ENCODE measurements around the gene OGDH.
A peak's percentile ranks its signal among the peaks of the same experiment; 100 is the strongest.
"Not testable (repeated sequence)": the region's sequence is repeated elsewhere in the genome, so short reads cannot be mapped to it uniquely, and the experiment has no call there.

Gene OGDH

DNA sequence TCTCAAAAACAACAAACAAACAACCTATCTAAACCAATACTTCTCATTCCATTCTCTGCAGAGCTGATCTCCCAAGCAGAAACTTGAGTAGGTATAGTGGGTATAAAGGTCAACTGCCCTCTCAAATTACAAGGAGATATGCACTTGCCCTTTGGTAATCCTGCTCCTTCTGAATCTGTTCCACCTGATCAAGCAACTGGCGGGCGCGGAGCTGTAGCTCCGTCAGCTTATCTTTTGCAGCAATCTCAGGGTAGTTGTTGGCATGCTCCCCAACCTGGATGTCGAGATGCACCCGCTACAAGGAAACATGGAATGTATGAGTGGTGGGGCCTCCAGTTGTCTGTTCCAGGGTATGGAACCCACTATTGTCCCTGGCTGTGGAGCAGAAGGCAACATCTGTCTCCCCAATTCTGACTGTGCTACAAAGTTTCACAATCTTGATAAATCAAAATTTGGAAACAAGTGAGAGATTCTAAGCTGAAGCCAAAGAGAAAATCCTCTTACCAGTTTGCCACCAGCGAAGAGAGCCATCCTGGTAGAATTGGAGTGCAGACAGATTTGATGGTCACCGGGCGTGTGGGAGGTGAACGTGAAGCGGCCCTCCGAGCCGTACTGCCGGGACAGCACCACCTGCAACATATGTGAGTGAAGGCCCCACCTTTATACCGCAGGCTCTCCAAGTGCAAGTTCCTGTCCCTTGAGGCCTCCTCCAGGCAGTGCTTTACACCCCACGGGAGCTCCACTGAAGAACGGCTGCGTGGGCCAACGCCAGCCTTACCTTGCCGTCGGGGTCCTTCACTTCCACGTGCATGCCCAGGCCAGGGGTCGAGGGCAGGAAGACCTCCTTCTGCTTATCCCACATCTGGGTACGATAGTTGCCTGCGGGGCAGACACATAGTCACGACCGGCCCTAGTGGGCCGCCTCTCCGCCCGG lies 25.2 kb upstream of the OGDH start:
- no peak for DNase-seq

DNA sequence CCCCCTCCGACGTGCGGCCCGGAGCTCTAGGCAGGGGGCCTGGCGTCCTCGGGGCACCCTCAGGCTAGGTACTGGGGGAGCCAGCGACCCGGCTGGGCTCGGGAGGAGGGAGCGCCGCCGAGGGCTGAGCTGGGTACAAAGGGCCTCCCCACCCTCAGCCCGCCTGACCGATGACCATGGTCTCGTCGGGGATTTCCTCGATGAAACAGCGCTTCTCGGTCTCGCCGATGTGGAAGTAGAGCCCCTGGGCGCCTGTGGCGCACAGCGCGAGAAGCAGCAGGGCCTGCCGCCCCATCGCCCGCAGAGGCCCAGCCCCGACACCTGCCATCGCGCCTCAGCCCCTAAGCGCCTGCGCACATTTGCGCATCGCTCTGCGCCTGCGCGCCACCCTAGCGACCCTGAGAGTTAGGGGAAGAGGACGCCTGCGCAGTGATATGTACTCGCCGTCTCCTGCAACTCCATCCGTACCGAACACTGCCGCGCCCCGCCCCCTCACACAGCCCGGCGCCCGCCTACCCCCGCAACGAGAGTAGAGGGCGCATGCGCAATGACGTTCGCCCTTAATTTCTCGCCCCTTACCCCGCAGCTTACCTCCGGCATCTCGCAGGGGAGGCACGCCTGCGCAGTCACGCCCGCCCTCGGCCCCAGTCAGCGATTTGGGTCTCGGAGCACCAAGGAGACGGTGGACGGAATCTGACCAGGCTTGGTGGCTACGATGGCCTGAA lies 24.4 kb upstream of the OGDH start, which contains the start of gene TMED4:
Gene TMED4 (minus strand): TSS at position 353 of the 725 bp plus-strand sequence. CDS start 25 bp downstream, at position 328.
- DNase-seq = peak; percentile 98

DNA sequence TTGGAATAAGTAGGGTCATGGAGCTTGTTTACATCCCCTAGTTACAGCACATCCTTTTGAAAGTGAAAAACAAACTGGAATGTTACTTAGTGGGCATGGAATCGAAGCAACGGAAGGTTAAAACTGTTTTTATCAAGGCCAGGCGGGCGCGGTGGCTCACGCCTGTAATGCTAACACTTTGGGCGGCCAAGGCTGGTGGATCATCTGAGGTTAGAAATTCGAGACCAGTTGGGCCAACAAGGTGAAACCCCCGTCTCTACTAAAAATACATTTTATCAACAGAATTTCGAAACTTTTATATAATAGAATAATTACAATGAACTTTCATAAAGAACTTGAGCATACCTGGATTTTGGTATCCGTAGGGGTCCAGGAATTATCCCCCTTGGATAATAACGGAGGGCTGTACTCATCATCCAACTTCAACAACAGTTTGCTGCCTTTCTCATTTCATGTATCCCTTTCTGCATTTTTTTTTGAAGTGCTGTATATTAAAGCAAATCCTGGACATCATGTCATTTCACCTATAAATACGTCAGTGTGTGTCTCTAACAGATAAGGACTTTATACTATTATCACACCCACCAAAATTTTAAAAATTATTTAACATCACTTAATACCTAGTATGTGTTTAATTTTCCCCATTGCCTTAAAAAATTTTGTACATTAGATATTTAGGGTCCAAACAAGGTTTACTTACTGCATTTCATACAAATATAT lies 23.1 kb upstream of the OGDH start:
- DNase-seq = no peak

DNA sequence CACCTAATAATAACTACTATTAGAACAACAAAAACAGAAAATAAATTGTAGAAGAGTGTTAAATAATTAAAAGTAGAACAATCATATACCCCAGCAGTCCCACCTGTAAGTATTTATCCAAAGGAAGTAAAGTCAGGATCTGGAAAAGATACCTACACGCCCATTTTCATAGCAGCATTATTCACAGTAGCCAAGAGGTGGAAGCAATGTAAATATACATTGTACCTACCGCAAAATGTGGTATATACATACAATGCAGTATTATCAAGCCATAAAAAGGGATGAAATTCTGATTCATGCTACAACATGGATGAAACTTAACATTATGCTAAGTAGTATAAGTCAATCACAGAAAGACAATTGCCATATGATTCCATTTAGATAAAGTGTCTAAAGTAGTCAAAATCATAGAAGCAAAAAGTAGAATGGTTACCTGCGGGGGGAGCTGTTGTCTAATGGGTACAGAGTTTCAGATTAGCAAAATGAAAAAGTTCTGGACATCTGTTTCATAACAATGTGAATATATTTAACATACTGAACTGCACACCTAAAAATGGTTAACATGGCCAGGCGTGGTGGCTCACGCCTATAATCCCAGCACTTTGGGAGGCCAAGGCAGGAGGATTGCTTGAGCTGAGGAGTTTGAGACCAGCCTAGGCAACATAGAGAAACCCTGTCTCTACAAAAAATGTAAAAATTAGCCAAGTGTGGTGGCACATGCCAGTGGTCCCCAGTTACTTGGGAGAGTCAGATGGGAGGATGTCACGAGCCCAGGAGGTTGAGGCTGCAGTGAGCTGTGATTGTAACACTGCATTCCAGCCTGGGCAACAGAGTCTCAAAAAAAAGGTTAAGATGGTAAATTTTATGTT lies 18.4 kb upstream of the OGDH start:
- peak; percentile 69 for DNase-seq

DNA sequence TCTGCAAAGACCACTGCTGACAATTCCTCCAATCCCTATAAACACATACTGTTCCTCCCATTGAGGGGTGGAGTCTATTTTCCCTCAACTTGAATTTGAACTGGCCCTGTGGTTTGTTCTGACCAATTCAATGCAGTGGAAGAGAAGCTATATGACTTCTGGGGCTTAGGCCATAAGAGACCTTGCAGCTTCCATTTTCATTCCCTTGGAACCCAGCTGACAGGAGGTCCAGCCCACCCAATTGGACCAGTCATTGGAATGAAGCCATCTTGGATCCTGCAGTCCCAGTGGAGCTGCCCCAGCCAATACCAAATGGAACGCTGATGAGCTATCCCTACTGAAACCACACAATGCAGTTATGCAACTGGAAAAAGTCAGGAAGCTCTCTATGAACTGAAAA lies 15.5 kb upstream of the OGDH start:
- no peak for DNase-seq

DNA sequence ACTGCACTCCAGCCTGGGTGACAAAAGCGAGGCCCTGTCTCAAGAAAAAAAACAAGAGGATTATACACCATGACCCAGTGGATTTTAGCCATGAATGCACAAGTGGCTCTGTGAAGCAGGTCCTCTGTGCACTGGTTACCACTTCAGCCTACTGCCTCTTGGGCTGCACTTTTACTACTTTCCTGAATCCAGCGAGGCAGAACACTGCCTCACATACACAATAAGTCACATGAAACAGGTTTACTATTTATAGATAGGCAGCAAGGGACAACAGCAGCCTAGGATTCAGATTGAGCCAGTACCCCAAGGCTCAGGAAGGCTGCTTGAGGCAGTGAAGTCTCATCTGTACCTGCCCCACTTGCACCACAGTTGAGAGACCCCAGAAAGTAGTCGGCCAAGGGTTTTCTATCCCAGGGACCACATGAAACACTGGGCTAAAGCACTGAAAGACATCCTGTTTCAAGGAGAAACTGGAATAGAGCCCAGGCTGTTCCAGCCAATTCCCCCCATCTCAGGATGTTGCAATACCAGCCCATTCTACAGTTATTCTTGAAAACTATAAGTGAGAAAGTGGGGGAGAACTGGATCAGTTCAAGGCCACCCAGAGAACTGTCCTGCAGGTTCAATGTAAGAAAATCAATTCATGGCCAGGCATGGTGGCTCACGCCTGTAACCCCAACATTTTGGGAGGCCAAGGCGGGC lies 10.3 kb upstream of the OGDH start:
- no peak for DNase-seq

DNA sequence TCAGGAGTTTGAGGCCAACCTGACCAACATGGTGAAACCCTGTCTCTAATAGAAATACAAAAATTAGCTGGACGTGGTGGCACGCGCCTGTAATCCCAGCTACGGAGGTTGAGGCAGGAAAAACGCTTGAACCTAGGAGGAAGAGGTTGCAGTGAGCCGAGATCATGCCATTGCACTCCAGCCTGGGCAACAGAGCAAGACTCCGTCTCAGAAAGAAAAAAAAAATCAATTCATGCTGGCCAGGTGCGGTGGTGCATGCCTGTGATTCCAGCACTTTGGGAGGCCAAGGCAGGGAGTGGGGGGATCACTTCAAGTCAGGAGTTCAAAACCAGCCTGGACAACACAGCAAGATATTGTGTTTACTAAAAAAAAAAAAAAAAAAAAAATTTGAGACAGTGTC lies 9.2 kb upstream of the OGDH start:
- DNase-seq = not testable (repeated sequence)

DNA sequence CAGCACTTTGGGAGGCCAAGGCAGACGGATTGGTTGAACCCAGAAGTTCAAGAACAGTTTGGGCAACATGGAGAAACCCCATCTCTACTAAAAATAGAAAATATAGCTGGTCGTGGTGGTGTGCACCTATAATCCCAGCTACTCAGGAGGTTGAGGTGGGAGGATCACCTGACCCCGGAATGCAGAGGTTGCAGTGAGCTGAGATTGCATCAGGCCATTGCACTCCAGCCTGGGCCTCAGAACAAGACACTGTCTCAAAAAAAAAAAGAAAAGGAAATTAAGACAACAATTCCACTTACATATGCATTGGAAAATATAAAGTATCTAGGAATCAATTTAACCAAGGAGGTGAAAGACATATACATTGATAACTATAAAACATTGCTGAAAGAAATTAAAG lies 7.2 kb upstream of the OGDH start:
- DNase-seq = no peak

DNA sequence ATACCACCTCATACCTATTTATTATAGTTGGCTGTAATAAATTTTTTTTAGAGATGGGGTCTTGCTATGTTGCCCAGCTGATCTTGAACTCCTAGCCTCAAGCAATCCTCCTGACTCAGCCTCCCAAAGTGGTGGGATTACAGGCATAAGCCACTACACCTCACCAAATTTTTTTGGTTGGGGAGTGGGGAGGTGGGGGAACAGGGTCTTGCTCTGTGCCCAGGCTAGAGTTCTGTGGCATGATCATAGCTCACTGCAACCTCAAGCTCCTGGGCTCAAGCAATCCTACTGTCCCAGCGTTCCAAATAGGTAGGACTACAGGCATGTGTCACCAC lies 3.9 kb upstream of the OGDH start:
- DNase-seq = no peak

DNA sequence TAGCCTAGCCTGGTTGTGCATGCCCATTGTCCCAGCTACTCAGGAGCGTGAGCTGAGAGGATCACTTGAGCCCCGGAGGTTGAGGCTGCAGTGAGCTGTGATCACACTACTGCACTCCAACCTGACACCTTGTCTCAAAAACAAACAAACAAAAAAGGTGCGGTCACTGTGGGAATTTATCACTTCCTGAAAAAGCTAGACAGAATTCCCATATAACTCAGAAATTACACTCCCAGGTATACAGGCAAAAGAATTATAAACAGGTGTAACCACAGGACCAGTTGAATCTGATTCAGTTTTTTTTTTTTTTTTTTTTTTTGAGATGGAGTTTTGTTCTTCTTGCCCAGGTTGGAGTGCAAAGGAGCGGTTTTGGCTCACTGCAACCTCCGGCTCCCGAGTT lies 3.2 kb upstream of the OGDH start:
- no peak for DNase-seq

DNA sequence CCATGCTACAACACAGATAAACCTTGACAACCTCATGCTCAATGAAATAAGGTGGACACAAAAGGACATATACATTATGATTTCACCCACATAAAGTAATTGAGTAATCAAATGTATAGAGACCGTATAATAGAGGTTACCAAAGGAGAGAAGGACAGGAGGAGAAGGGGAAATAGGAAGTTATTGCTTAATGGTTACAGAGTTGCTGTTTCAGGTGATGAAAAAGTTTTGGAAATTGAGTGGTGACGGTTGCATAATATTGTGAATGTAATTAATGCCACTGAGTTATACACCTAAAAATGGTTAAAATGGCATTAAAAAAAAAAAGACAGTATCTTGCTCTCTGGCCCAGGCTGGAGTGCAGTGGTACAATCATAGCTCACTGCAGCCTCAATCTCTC lies 1.5 kb upstream of the OGDH start:
- no peak for DNase-seq

DNA sequence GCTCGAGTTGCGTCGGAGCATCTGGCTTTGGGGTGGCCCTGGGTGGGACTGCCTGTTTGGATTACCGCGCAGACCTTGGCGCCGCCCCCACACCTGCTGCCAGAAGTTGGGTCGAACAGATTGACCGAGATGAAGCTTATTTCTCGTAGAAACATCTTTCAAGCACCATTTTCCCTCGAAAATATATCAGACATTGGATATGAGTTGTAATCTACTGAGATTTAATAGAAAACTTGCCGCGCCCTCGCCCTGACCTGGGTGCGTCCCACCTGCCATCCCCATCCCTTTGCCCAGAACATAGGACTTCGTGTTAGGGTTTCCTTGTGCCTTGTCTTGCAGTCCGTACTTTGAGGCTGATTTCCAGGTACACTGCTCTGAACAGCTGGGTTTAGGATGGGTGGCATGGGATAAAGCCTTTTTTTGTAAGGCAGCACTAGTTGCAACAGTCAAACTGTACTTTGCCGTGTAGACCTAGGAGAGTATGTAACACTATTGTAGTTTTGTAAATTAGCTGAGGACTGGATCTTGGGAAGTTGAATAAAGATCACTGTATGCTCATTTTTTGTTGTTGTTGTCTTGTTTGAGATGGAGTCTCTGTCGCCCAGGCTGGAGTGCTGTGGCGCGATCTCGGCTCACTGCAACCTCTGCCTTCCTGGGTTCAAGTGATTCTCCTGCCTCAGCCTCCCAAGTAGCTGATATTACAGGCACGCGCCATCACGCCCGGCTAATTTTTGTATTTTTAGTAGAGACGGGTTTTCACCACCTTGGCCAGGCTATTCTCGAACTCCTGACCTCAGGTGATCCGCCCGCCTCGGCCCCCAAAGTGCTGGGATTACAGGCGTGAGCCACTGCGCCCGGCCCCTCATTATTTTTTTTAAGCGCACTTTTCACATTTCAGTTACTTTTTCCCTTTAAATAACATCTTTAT lies 978 bp downstream of the OGDH start:
- no peak for DNase-seq

DNA sequence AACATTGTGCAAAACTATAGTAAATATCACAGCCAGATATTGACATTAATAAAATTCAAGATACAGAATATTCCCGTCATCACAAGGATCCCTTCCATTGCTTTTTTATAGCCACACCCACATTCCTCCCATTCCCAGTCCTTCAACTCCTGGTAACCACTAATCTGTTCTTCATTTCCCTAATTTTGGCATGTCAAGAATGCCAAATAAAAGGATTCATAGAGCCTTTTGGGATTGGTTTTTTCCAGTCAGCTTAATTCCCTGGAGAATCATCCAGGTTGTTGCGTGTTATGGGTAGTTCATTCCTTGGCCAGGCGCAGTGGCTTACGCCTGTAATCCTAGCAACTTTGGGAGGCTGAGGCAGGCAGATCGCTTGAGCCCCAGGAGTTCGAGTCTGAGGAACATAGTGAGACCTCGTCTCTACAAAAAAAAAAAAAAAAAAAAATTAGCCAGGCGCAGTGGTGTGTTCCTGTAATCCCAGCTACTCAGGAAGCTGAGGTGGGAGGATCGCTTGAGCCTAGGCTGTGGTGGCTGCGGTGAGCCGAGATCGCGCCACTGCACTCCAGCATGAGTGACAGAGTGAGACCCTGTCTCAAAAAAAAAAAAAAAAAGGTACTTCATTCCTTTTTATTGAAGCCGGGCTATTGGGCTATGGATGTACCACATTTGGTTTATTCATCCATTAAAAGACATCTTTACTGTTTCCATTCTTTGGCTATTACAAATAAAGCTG lies 2.7 kb downstream of the OGDH start:
- peak; percentile 95 for DNase-seq

DNA sequence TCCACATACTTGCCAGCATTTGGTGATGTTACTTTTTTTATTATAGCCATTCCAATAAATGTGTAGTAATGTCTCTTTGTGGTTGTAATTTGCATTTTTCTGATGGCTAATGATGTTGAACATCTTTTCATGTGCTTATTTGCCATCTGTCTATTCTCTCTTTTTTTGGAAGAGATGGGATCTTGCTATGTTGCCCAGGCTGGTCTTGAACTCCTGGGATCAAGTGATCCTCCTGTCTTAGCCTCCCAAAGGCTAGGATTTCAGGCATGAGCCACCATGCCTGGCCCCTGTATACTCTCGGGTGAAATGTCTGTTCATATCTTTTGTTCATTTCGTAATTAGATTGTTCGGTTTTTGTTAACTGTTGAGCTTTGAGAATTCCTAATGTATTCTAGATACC lies 3.4 kb downstream of the OGDH start:
- DNase-seq = no peak

DNA sequence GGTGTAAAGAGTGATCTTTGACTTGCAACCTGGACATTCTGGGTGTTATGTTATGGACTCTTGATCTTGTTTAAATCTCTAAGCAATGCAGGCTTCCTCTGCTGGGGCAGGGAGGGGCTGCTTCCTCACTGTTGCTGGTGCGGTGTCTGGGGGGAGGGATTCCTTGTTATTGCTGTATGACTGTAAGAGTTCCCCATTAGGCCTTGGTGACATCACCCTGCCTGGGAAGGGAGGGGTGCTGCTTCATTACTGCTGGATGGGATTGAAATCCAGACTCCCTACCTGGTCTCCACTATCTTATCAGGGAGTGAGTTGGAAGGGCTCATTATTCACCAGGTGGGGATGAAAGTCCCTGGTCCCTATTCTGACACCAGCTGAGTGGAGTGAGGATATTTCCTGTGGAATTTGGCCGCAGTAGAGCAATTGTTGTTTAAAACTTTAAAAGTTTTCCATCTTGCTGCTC lies 8.8 kb downstream of the OGDH start:
- DNase-seq = peak; percentile 49

DNA sequence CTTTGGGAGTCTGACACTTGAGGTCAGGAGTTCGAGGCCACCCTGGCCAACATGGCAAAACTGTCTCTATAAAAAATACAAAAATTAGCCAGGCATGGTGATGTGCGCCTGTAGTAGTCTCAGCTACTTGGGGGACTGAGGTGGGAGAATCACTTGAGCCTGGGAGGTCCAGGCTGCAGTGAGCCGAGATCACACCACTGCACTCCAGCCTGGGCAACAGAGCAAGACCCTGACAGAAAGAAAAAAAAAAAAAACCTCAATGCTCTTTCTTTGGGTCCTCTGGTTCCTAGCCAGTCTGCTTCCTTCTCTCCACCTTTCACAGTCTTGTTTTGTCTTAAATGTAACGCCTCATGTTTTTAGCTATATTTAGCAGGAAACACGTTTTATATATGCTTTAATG lies 9.4 kb downstream of the OGDH start:
- no peak for DNase-seq

DNA sequence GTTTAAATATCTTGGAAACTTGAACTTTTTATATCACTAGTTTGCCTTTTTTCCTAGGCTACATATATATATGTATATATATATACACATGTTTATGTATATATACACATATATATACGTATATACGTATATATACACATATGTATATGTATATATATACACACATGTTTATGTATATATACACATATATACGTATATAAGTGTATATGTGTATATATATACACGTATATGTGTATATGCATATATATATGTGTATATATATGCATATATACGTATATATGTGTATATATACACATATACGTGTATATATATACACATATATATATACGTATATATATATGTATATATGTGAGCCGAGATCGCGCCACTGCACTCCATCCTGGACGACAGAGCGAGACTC lies 10.1 kb downstream of the OGDH start:
- DNase-seq = no peak

DNA sequence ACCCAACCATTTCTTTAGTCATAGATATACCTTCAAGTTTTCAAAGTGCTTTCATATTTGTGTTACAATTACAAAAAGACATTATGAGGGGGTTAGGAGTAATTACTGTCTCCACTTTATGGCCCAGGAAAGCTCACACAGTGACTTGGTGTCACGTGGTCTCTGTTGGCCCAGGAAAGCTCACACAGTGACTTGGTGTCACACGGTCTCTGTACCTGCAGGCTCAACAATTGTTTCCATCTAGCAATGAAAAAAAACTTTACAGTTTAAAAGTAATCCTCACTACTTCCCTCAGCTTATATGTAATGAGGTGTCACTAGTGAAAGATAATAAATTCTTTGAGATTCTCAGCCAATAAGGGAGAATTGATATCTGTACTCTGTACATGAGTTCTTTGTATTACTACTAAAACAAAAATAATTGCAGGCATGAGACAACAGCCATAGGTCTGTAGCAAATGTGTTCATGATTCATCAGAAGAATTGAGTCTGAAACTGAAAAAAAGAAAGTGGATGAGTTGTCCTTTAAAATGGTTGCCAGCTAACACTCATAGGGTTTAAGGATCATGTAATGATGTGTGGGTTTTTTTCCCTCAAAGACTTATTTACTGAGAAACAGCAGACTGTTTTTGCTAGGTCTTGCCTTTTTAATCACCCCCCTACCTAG lies 10.9 kb downstream of the OGDH start:
- peak; percentile 43 for DNase-seq

DNA sequence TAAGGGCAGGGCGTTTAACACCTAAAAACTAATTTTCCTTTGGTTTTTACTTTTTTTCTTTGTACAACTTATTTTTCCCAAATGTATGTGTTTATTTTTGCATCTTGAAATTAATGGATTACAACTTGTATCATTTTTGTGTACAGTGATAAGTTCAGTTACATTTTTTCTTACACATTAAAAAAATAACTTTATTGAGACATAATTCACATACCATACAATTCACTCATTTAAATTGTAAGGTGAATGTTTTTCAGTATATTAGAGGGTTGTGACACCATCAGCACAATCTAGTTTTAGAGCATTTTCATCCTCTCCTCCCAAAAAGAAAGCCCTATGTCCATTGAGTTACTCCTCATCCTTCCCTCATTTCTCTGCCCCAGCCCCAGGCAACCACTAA lies 11.6 kb downstream of the OGDH start:
- DNase-seq = no peak

Data from fibroblast of skin of scalp (primary cell).